ENCODE results near the gene ABCG4. TPM values are rescaled to one million over a fixed set of nuclear protein-coding genes. Genes with fewer than 3 reads are reported as not detected.

The ABCG4 gene
- total and polyA plus RNA-seq, 9 of the 15 experiments (the other 6 are each of a cell fraction or from before 2014, with no cell fraction given): 0.03 to 0.11 (median 0.07) TPM; not detected in 4

DNA sequence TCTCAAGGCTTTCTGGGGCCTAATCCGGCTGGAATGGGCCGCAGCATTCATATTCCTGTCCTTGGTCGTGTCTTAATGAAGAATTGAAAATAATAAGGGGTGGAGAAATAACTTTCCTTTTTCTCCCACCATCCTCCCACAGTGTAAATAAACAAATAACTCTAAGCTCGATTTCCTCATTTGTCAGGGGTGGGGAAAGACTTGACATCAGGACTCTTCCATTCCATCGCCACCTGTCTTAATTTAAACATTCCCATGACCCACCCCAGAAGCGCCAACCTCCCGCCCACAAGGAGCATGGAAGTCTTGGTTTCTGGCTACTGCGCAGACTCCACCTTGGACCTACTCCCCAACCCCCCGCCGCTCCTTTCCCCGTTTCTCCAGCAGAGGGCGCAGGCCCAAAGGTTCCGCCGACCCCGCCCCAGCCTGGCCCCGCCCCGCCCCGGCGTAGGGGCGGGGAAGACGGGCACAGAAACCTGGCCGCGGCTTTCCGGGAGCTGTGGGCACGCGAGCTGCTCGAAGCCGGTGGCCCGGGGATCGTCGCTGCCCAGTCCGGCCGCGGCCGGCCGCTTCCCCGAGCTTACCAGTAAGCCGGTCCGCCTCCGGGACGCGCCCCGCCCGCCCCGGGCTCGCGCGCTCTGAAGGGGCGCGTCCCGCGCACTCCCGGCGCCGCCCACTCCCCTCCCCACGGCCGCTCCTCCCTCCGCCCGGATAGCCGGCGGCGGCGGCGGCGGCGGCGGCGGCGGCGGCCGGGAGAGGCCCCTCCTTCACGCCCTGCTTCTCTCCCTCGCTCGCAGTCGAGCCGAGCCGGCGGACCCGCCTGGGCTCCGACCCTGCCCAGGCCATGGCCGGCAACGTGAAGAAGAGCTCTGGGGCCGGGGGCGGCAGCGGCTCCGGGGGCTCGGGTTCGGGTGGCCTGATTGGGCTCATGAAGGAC, 57.0 kb downstream of the ABCG4 start, which contains the start of gene CBL (continued):
- TF ChIP-seq, protein P1, sequence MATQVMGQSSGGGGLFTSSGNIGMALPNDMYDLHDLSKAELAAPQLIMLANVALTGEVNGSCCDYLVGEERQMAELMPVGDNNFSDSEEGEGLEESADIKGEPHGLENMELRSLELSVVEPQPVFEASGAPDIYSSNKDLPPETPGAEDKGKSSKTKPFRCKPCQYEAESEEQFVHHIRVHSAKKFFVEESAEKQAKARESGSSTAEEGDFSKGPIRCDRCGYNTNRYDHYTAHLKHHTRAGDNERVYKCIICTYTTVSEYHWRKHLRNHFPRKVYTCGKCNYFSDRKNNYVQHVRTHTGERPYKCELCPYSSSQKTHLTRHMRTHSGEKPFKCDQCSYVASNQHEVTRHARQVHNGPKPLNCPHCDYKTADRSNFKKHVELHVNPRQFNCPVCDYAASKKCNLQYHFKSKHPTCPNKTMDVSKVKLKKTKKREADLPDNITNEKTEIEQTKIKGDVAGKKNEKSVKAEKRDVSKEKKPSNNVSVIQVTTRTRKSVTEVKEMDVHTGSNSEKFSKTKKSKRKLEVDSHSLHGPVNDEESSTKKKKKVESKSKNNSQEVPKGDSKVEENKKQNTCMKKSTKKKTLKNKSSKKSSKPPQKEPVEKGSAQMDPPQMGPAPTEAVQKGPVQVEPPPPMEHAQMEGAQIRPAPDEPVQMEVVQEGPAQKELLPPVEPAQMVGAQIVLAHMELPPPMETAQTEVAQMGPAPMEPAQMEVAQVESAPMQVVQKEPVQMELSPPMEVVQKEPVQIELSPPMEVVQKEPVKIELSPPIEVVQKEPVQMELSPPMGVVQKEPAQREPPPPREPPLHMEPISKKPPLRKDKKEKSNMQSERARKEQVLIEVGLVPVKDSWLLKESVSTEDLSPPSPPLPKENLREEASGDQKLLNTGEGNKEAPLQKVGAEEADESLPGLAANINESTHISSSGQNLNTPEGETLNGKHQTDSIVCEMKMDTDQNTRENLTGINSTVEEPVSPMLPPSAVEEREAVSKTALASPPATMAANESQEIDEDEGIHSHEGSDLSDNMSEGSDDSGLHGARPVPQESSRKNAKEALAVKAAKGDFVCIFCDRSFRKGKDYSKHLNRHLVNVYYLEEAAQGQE (IDR thresholded peaks at IDR 0.05; ENCODE audit: borderline replicate concordance): peak; percentile 49
- TF ChIP-seq, protein P1 (CRISPR knock-in tag; IDR thresholded peaks at IDR 0.05; ENCODE audit: low read depth): peak; percentile 47; the same call in 1 of the 2 replicates
- TF ChIP-seq RCOR1 (IDR thresholded peaks at IDR 0.05; ENCODE audit: borderline replicate concordance in 1 of 2, low read depth in 2 of 2, low read length in 2 of 2) (0 out of 4 replicates have a peak, but pooled peaks of 1 of the 2 experiments have one; percentile 21), PRPF4 (IDR thresholded peaks at IDR 0.05; ENCODE audit: insufficient read depth, low read depth, low read length, poor library complexity, severe bottlenecking) (no peak), EHMT2 (IDR thresholded peaks at IDR 0.05) (0 out of 2 replicates have a peak, but pooled peaks have one; percentile 40), SRSF3 (IDR thresholded peaks at IDR 0.05; ENCODE audit: insufficient read depth, low read length) (no peak), CXXC5 (CRISPR knock-in tag; IDR thresholded peaks at IDR 0.05) (peak; percentile 85)
- TF ChIP-seq, protein P2, sequence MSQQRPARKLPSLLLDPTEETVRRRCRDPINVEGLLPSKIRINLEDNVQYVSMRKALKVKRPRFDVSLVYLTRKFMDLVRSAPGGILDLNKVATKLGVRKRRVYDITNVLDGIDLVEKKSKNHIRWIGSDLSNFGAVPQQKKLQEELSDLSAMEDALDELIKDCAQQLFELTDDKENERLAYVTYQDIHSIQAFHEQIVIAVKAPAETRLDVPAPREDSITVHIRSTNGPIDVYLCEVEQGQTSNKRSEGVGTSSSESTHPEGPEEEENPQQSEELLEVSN (IDR thresholded peaks at IDR 0.05; ENCODE audit: borderline replicate concordance in 1 of 2, extremely low read depth in 1 of 2, insufficient read depth in 1 of 2, insufficient read length in 1 of 2, low read depth in 1 of 2, low read length in 1 of 2, poor library complexity in 1 of 2, severe bottlenecking in 1 of 2): peak in 1 of 2 experiments; percentile 57
- TF ChIP-seq, protein P3, sequence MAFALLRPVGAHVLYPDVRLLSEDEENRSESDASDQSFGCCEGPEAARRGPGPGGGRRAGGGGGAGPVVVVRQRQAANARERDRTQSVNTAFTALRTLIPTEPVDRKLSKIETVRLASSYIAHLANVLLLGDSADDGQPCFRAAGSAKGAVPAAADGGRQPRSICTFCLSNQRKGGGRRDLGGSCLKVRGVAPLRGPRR (CRISPR knock-in tag; IDR thresholded peaks at IDR 0.05): no peak
- TF ChIP-seq, protein P4, sequence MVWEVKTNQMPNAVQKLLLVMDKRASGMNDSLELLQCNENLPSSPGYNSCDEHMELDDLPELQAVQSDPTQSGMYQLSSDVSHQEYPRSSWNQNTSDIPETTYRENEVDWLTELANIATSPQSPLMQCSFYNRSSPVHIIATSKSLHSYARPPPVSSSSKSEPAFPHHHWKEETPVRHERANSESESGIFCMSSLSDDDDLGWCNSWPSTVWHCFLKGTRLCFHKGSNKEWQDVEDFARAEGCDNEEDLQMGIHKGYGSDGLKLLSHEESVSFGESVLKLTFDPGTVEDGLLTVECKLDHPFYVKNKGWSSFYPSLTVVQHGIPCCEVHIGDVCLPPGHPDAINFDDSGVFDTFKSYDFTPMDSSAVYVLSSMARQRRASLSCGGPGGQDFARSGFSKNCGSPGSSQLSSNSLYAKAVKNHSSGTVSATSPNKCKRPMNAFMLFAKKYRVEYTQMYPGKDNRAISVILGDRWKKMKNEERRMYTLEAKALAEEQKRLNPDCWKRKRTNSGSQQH (CRISPR knock-in tag; IDR thresholded peaks at IDR 0.05): no peak
- TF ChIP-seq, protein P5, sequence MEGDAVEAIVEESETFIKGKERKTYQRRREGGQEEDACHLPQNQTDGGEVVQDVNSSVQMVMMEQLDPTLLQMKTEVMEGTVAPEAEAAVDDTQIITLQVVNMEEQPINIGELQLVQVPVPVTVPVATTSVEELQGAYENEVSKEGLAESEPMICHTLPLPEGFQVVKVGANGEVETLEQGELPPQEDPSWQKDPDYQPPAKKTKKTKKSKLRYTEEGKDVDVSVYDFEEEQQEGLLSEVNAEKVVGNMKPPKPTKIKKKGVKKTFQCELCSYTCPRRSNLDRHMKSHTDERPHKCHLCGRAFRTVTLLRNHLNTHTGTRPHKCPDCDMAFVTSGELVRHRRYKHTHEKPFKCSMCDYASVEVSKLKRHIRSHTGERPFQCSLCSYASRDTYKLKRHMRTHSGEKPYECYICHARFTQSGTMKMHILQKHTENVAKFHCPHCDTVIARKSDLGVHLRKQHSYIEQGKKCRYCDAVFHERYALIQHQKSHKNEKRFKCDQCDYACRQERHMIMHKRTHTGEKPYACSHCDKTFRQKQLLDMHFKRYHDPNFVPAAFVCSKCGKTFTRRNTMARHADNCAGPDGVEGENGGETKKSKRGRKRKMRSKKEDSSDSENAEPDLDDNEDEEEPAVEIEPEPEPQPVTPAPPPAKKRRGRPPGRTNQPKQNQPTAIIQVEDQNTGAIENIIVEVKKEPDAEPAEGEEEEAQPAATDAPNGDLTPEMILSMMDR (IDR thresholded peaks at IDR 0.05 in 2 of 3, conservative IDR thresholded peaks at IDR 0.05 in 1 of 3; ENCODE audit: insufficient read depth in 2 of 3, low read depth in 1 of 3, low read length in 3 of 3): peak; percentile 72 to 90 (median 85)
